ENCODE results near the gene TESPA1. TPM values are rescaled to one million over a fixed set of nuclear protein-coding genes. Genes with fewer than 3 reads are reported as not detected.

The TESPA1 gene
- polyA plus RNA-seq, 1 of the 3 experiments (the other 2 are of a cell fraction), result not detected

- CTCF ChIA-PET, result no interaction called here
- Histone ChIP-seq H4K20me1 (ENCODE audit: insufficient read depth) (no peaks in the 10 kb centered on the region), H3K27me3 (ENCODE audit: insufficient read depth) (peaks cover 22% of the 10 kb centered on the region; the same call in 1 of the 2 replicates), H3F3A (replicated peaks; ENCODE audit: insufficient read depth) (no peaks in the 10 kb centered on the region), H3K9me2 (no peaks in the 10 kb centered on the region), H3K4me1 (ENCODE audit: control insufficient read depth in 1 of 2, insufficient read depth in 2 of 2, low read depth in 1 of 2, low read length in 1 of 2) (no peaks in the 10 kb centered on the region), H3K4me3 (ENCODE audit: low read depth in 2 of 2, low read length in 1 of 2) (no peak overlapping the region), H3K36me3 (replicated peaks in 1 of 2; ENCODE audit: control insufficient read depth in 1 of 2, insufficient read depth in 2 of 2, low read length in 1 of 2) (no peaks in the 10 kb centered on the region), H3K79me2 (ENCODE audit: insufficient read depth) (no peaks in the 10 kb centered on the region), H3K4me2 (no peak overlapping the region), H2AFZ (ENCODE audit: low read depth) (no peak overlapping the region), H3K9ac (no peak overlapping the region), H3K9me3 (no peaks in the 10 kb centered on the region), H3K27ac (ENCODE audit: low read depth in 2 of 2, low read length in 1 of 2) (no peak overlapping the region)
- POLR2A ChIA-PET, result no interaction called here
- WGBS (ENCODE audit: low lambda C conversion rate), result 19% methylated on average over 3 of the region's 3 CpGs
- DNase-seq, result no peak
- TF ChIP-seq USF2 (IDR thresholded peaks at IDR 0.05; ENCODE audit: borderline replicate concordance, low read depth, low read length) (no peak), JUND (IDR thresholded peaks at IDR 0.05) (no peak), EP300 (IDR thresholded peaks at IDR 0.05; ENCODE audit: borderline replicate concordance in 1 of 2, low read depth in 1 of 2, low read length in 1 of 2) (no peak)
Measured at GRCh38 chr12:54954801-54955200, 29.8 kb downstream of the TESPA1 start.

GRCh38 chr12:54954228-54954627 lies 30.3 kb downstream of the TESPA1 start:
- Histone ChIP-seq H3K9me3 (no peaks in the 10 kb centered on the region), H4K20me1 (ENCODE audit: insufficient read depth) (no peaks in the 10 kb centered on the region), H3K27ac (ENCODE audit: low read depth in 2 of 2, low read length in 1 of 2) (no peak overlapping the region), H2AFZ (ENCODE audit: low read depth) (no peak overlapping the region), H3K4me1 (ENCODE audit: control insufficient read depth in 1 of 2, insufficient read depth in 2 of 2, low read depth in 1 of 2, low read length in 1 of 2) (no peaks in the 10 kb centered on the region), H3K79me2 (ENCODE audit: insufficient read depth) (no peaks in the 10 kb centered on the region), H3K27me3 (ENCODE audit: insufficient read depth) (peaks cover 16% of the 10 kb centered on the region; the same call in 1 of the 2 replicates), H3K9ac (no peak overlapping the region), H3K4me3 (ENCODE audit: low read depth in 2 of 2, low read length in 1 of 2) (no peak overlapping the region), H3K9me2 (no peaks in the 10 kb centered on the region), H3K4me2 (no peak overlapping the region), H3K36me3 (replicated peaks in 1 of 2; ENCODE audit: control insufficient read depth in 1 of 2, insufficient read depth in 2 of 2, low read length in 1 of 2) (no peaks in the 10 kb centered on the region), H3F3A (replicated peaks; ENCODE audit: insufficient read depth) (no peaks in the 10 kb centered on the region)
- ChIA-PET POLR2A (no interaction called here), CTCF (no interaction called here)
- DNase-seq, result no peak
- TF ChIP-seq FOXM1 (IDR thresholded peaks at IDR 0.05; ENCODE audit: low read depth) (no peak), GATA2 (CRISPR knock-in tag; IDR thresholded peaks at IDR 0.05) (no peak), USF1 (IDR thresholded peaks at IDR 0.05; ENCODE audit: borderline replicate concordance, low read depth) (no peak), POLR2AphosphoS5 (IDR thresholded peaks at IDR 0.05; ENCODE audit: low read depth, low read length) (no peak), GABPA (IDR thresholded peaks at IDR 0.05; ENCODE audit: low read depth) (no peak), SMC3 (IDR thresholded peaks at IDR 0.05; ENCODE audit: low read depth, low read length) (no peak), MEF2A (IDR thresholded peaks at IDR 0.05; ENCODE audit: borderline replicate concordance, low read depth) (no peak), RFX5 (IDR thresholded peaks at IDR 0.05; ENCODE audit: low read length) (no peak), ELF1 (IDR thresholded peaks at IDR 0.05) (no peak), TCF12 (IDR thresholded peaks at IDR 0.05) (no peak), TEAD4 (IDR thresholded peaks at IDR 0.05; ENCODE audit: borderline replicate concordance, insufficient read depth) (no peak), FOXJ3 (CRISPR knock-in tag; IDR thresholded peaks at IDR 0.05) (no peak), NFIC (IDR thresholded peaks at IDR 0.05; ENCODE audit: borderline replicate concordance) (no peak), NRF1 (IDR thresholded peaks at IDR 0.05; ENCODE audit: low read depth, low read length) (no peak), TAF1 (IDR thresholded peaks at IDR 0.05; ENCODE audit: borderline replicate concordance, low read depth, low read length) (no peak)
- TF ChIP-seq, protein P1, sequence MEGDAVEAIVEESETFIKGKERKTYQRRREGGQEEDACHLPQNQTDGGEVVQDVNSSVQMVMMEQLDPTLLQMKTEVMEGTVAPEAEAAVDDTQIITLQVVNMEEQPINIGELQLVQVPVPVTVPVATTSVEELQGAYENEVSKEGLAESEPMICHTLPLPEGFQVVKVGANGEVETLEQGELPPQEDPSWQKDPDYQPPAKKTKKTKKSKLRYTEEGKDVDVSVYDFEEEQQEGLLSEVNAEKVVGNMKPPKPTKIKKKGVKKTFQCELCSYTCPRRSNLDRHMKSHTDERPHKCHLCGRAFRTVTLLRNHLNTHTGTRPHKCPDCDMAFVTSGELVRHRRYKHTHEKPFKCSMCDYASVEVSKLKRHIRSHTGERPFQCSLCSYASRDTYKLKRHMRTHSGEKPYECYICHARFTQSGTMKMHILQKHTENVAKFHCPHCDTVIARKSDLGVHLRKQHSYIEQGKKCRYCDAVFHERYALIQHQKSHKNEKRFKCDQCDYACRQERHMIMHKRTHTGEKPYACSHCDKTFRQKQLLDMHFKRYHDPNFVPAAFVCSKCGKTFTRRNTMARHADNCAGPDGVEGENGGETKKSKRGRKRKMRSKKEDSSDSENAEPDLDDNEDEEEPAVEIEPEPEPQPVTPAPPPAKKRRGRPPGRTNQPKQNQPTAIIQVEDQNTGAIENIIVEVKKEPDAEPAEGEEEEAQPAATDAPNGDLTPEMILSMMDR (IDR thresholded peaks at IDR 0.05), result no peak
